HG03469 (cell line): ENCODE data around the gene ADCY2.

Experiments
- ATAC-seq: cut with Tn5 transposase; IDR thresholded peaks from one replicate; pipeline ENCODE4 v1.9.1; 2021; ENCODE audit warnings: mild to moderate bottlenecking, moderate library complexity, moderate number of reproducible peaks; ENCODE audit not compliant: unreplicated experiment

The ADCY2 gene

GRCh38 chr5:7437836-7438235, 41.9 kb downstream of the ADCY2 start:
- no peak for ATAC-seq

DNA sequence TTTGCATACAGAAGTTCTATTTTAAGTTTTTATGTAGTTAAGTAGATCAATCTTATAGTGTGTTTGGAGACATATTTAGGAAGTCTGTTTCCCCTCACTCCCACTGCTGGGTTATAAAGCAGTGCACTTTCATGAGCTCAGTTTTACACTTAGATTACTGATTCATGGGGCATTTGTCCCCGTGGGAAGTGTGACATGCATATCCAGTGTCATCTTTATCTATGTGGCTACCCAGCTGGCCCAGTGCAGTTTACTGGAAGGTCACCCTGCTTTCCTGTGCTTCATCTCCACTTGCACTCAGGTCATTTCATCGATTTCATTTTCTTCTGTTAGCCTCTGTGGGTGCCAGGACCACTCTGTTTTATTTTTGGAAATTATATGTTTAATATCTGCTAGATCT, 49.1 kb downstream of the ADCY2 start:
- no peak for ATAC-seq

GRCh38 chr5:7445831-7446230, 49.9 kb downstream of the ADCY2 start:
- ATAC-seq = no peak

DNA sequence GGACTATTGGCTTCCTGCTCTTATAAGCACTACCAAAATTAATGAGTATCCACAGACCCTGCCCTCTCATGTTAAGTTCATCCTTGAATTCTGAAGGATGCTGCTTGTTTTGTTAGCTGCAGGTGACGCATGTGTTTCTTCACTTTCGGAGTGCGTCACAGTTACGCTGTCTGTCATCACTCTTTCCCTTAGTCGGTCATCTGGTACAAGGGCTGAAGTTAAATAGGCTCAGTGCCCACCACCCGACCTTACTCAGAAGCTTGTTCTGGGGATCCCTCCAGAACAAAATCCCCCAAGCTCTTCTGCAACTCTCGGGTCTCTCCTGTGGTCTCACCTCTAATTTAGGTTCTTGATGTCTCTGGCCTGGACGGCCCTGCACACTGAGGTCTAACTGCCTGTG, 51.0 kb downstream of the ADCY2 start:
- no peak for ATAC-seq

DNA sequence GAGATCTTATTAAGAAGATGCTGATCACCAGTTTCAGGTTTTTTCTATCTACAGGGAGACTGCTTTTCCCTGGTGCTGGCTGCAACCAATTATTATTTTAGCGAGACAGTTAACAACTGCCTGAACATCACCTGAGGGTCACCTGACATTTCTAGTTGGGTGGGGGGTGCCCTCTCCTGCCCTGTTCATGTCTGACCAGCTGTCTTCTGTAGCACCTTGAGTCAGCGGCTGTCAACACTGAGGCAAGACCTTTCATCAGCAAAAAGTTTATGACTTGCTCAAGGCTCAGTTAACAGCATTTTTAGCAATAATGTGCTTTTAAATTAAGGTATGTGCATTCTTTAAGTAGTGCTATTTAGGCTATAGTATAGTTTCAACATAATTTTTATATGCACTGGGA, 58.0 kb downstream of the ADCY2 start:
- no peak for ATAC-seq

DNA sequence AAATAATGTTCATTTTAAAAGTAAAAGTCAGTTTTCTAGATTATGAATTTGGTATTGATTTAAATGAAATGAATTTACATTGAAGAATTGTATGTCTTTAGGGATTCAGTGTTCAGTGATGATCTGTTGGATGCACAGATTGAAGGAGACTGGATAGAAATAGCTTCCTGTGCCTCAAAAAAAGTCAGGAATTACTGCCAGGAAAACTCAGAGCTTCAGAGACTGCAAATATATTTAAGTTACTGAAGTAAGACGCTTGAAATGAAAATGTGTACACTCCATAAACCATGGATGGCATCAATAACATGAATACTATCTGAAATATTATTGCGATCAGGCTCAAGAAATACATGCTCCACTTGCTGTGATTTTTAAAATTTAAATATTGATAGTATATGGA, 60.3 kb downstream of the ADCY2 start:
- no peak for ATAC-seq

DNA sequence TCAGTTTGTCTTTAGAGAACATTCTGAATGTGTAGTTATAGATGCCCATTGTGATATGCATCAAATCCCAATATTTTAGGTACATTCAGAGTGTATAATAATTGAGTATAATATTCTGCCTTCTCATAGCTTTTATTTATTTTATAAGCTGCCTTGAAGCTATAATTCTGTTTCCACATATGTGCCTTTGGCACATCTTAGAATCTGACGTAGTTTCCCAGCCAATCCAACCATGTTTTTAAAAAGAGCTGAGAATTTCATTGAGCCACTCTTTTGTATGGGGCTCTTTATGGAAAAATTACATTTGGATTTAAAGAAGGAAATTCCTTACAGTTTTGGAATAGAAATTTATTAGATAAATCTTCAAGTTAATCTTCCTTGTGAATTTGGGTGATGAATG, 65.4 kb downstream of the ADCY2 start:
- no peak for ATAC-seq

DNA sequence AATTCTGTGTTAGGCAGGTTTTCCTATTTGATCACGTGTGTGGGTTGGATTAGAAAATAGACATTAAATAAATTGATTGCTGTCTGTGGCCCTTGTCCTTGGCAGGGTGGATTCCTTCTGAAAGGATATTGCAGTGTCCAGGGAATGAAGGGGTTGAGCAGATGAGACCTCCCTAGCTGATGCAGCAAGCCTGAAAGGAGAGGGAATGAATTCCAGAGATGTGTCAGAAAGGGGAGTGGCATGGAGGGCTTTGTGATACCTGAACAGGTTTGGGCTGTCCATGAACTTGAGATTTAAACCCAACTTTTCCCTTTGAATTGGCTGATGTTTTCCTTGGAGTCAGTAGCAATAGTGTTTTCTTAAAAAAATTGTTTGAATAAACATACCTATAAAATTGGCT, 66.8 kb downstream of the ADCY2 start:
- no peak for ATAC-seq

- ATAC-seq = no peak
These were observed 68.2 kb downstream of the ADCY2 start for GRCh38 chr5:7464182-7464581.

- ATAC-seq = no peak
These were observed 71.2 kb downstream of the ADCY2 start for GRCh38 chr5:7467179-7467578.

GRCh38 chr5:7468742-7469141, 72.8 kb downstream of the ADCY2 start:
- ATAC-seq = no peak

- no peak for ATAC-seq
These were observed 75.8 kb downstream of the ADCY2 start for GRCh38 chr5:7471710-7472109.

GRCh38 chr5:7473115-7473514, 77.2 kb downstream of the ADCY2 start:
- ATAC-seq = no peak

- no peak for ATAC-seq
These were observed 77.8 kb downstream of the ADCY2 start for GRCh38 chr5:7473668-7474215.

GRCh38 chr5:7474821-7475403, 79.0 kb downstream of the ADCY2 start:
- no peak for ATAC-seq

DNA sequence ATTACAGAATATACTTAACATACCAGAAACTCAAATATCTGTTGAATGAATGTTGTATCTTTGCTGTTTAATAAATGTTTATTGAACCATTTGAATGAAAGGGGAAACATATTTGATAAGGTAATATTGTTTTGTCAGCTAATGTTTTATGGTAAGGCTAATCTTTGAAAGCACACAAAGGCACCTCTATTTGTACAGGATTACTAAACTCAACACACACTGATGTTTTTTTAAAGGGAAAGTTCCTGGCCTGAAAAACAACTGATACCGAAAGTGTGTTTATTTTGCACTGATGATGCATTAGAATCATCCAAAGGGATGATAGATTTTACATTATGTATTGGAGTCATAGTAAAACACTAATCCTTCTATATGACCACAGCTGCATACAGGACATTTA, 82.5 kb downstream of the ADCY2 start:
- no peak for ATAC-seq

DNA sequence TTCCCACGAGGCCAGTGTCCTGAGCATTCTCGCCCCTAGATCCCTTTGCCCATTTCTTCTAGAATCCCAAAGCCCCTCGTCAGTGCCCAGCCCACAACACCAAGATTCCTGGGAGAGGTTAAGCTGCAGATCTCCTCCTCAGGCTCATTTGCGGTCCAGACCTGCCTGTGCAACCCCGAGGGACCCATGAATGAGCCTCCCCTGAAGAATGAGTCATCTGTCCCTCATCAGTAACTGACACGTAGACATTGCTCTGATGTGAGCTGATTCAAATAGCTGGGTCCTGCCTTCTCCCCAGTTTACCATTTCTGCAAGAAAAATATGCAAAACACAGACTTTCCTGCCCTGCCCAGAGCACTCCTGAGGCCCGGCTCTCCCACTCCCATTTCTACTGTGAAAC, 92.8 kb downstream of the ADCY2 start:
- no peak for ATAC-seq

DNA sequence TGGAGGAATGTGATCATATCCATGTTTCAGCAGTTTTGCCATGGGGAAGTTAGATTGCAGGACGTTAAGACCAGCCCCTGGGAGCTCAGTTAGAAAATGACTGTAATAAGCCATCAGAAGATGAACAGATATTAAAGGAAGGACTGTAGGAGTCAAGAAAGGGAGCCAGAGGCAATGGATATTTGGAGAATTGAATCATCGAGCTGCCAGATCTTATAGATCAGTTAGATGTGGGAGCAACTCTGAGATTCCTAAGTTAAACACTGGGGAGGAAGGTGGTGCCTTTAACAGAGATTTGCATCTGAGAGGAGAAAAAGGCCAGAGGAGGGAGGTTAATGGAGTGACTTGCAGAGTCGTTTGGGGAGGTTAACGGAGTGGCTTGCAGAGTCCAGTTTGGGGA, 96.4 kb downstream of the ADCY2 start:
- no peak for ATAC-seq

- ATAC-seq = no peak
These were observed 97.1 kb downstream of the ADCY2 start for GRCh38 chr5:7493081-7493480.

GRCh38 chr5:7493622-7494021, 97.7 kb downstream of the ADCY2 start:
- ATAC-seq = no peak

- no peak for ATAC-seq
These were observed 98.7 kb downstream of the ADCY2 start for GRCh38 chr5:7494481-7495130.

DNA sequence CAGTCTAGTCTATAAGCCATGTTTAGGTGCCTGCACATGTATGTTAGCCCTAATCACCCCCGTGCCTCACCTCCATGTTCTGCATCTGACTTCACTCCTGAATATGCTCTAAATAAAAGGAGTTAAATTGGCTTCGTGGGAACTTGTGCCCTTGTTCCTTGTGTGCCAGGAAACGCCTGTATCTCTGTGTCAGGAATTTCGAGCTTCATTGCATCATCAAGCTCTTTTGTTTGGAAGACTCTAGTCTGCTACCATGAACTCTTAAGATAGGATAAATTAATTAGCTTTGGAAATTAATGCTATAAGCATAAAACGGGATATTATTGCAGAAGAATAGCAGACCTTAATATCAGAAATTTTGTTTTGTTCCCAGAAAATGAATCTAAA, 99.2 kb downstream of the ADCY2 start:
- no peak for ATAC-seq

DNA sequence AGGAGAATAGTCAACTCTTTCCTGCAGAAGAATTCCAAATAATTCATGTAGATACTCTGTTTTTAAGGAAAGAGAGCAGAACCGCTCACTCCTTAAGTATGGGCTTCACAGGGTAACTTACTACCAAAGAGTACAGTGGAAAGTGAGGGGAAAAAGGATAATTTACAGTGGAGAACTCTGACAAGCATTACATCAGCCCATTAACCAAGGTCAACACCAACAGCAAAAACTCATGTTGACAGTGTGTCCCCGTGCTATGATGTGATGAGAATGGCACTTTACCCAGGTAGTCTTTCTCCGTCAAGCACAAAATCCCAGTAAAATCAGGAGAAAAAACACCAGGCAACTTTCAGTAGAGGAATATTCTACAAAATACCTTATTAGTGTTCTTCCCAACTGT, 104.3 kb downstream of the ADCY2 start:
- ATAC-seq = no peak
